ENCODE data around the gene CCNK. TPM values are rescaled to one million over a fixed set of nuclear protein-coding genes. Genes with fewer than 3 reads are reported as not detected.

CCNK gene
- total RNA-seq, 4 donors from 2014 or later, result 23.4 to 66.3 (median 39.0) TPM

DNA sequence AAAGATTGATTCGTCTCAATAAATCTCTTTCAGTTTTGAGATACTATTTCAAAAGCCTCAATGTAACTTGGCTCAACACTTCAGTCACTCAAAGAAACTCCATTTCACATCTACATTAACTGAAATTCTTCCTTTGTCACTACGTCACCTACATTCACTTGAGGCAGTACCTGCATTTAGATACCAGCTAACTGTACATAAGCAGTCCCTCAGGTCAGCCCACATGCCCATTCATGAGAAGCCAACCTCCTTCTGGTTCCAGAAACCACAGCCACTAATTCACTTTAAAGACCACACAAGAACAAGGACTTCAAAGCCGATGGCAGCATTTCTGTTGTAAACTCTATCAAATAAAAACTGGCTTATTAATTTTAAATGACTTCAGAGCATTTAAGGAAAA, 43.5 kb upstream of the CCNK start:
- no peaks in the 10 kb centered on the region for H3K9me3 ChIP-seq
- H3K27ac ChIP-seq, result no peak overlapping the region
- H3K4me3 ChIP-seq, result no peak overlapping the region
- no peaks in the 10 kb centered on the region for H3K4me1 ChIP-seq
- no peak for DNase-seq (ENCODE audit: low spot score in 2 of 2)
- H3K27me3 ChIP-seq, result no peaks in the 10 kb centered on the region
- WGBS, result 85% methylated on average over 3 of the region's 3 CpGs
- peaks cover 65% of the 10 kb centered on the region for H3K36me3 ChIP-seq
- TF ChIP-seq POLR2A (IDR thresholded peaks at IDR 0.05), result no peak
- TF ChIP-seq CTCF (IDR thresholded peaks at IDR 0.05), result no peak
- no peak for TF ChIP-seq EP300 (IDR thresholded peaks at IDR 0.05)
- no peak for TF ChIP-seq POLR2AphosphoS5 (IDR thresholded peaks at IDR 0.05)

GRCh38 chr14:99440278-99440677, 40.9 kb upstream of the CCNK start:
- H3K36me3 ChIP-seq, result peaks cover 74% of the 10 kb centered on the region
- no peak overlapping the region for H3K4me3 ChIP-seq
- no peaks in the 10 kb centered on the region for H3K9me3 ChIP-seq
- H3K27ac ChIP-seq, result no peak overlapping the region
- H3K4me1 ChIP-seq, result no peaks in the 10 kb centered on the region
- DNase-seq (ENCODE audit: low spot score in 2 of 2), result no peak
- TF ChIP-seq CTCF (IDR thresholded peaks at IDR 0.05) (no peak), POLR2A (IDR thresholded peaks at IDR 0.05) (no peak), EP300 (IDR thresholded peaks at IDR 0.05) (no peak), POLR2AphosphoS5 (IDR thresholded peaks at IDR 0.05) (no peak)
- no peaks in the 10 kb centered on the region for H3K27me3 ChIP-seq
- 95% methylated on average over 14 of the region's 14 CpGs for WGBS

- WGBS, result over 99% methylated on average over 11 of the region's 11 CpGs
These were observed 39.9 kb upstream of the CCNK start for GRCh38 chr14:99441157-99441870.

GRCh38 chr14:99441918-99442317, 39.3 kb upstream of the CCNK start:
- Histone ChIP-seq H3K36me3 (peaks cover 74% of the 10 kb centered on the region), H3K9me3 (no peaks in the 10 kb centered on the region), H3K27me3 (no peaks in the 10 kb centered on the region), H3K27ac (no peak overlapping the region), H3K4me3 (no peak overlapping the region), H3K4me1 (no peaks in the 10 kb centered on the region)
- no peak for DNase-seq (ENCODE audit: low spot score in 2 of 2)
- TF ChIP-seq POLR2AphosphoS5 (IDR thresholded peaks at IDR 0.05) (no peak), EP300 (IDR thresholded peaks at IDR 0.05) (no peak)
- 84% methylated on average over 7 of the region's 7 CpGs for WGBS

More at GRCh38 chr14:99441157-99441870, 39.9 kb upstream of the CCNK start:
- Histone ChIP-seq H3K27ac (no peak overlapping the region), H3K27me3 (no peaks in the 10 kb centered on the region), H3K9me3 (no peaks in the 10 kb centered on the region), H3K4me3 (no peak overlapping the region), H3K36me3 (peaks cover 74% of the 10 kb centered on the region), H3K4me1 (no peaks in the 10 kb centered on the region)
- DNase-seq (ENCODE audit: low spot score in 2 of 2), result no peak
- TF ChIP-seq CTCF (IDR thresholded peaks at IDR 0.05) (no peak), POLR2A (IDR thresholded peaks at IDR 0.05) (no peak), POLR2AphosphoS5 (IDR thresholded peaks at IDR 0.05) (no peak), EP300 (IDR thresholded peaks at IDR 0.05) (no peak)

DNA sequence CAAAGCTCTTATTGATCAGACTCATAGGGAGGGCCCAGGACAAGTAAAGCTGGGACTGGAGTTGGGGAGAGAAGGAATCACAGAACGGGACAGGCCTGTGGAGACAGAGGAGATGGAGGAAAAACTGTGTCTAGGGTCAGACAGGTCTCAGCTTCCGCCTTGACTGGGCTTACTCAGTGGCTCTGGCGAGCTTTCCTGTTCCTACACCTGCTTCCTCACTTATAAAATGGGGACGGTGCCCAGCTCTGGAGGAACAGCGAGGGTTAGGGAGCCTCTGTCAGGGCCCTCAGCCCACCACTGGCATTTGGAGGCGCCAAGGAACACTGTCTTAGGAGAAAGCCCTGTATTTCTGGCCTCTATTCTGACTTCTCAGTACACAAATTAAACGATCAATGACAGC, 35.3 kb upstream of the CCNK start:
- peaks cover 2% of the 10 kb centered on the region for H3K4me1 ChIP-seq
- H3K27me3 ChIP-seq, result no peaks in the 10 kb centered on the region
- WGBS, result 85% methylated on average over 7 of the region's 7 CpGs
- H3K27ac ChIP-seq, result no peak overlapping the region
- H3K9me3 ChIP-seq, result no peaks in the 10 kb centered on the region
- TF ChIP-seq EP300 (IDR thresholded peaks at IDR 0.05) (no peak), CTCF (IDR thresholded peaks at IDR 0.05) (no peak), POLR2A (IDR thresholded peaks at IDR 0.05) (no peak), POLR2AphosphoS5 (IDR thresholded peaks at IDR 0.05) (no peak)
- peaks cover 74% of the 10 kb centered on the region for H3K36me3 ChIP-seq
- no peak for DNase-seq (ENCODE audit: low spot score in 2 of 2)
- no peak overlapping the region for H3K4me3 ChIP-seq

Data from suprapubic skin (tissue), 4 donors.